Superior temporal gyrus (tissue), 1 donor: ENCODE measurements around the gene GPR61.

Experiments
- DNase-seq: peaks from one replicate; pipeline ENCODE4 v3.0.0-alpha.2; 2016; ENCODE audit errors: extremely low spot score

GPR61 gene

GRCh38 chr1:109508873-109509175 lies 30.8 kb upstream of the GPR61 start:
- DNase-seq = no peak

GRCh38 chr1:109509176-109510134 lies 30.2 kb upstream of the GPR61 start, which contains the start of gene AMIGO1:
AMIGO1 (minus strand) TSS chr1:109509727; CDS start chr1:109508912, 815 bp downstream.
- DNase-seq = no peak

- no peak for DNase-seq
Observed at GRCh38 chr1:109513110-109513710, 26.5 kb upstream of the GPR61 start.

- DNase-seq = no peak
Observed at GRCh38 chr1:109514846-109515245, 24.8 kb upstream of the GPR61 start.

GRCh38 chr1:109516872-109517271 lies 22.8 kb upstream of the GPR61 start:
- DNase-seq = no peak

GRCh38 chr1:109517337-109517736 lies 22.3 kb upstream of the GPR61 start:
- no peak for DNase-seq

- DNase-seq = no peak
Observed at GRCh38 chr1:109521002-109521951, 18.4 kb upstream of the GPR61 start.

GRCh38 chr1:109522026-109522425 lies 17.6 kb upstream of the GPR61 start:
- DNase-seq = no peak

GRCh38 chr1:109523706-109524105 lies 16.0 kb upstream of the GPR61 start:
- no peak for DNase-seq

GRCh38 chr1:109527098-109527811 lies 12.4 kb upstream of the GPR61 start:
- no peak for DNase-seq

GRCh38 chr1:109527846-109528695 lies 11.6 kb upstream of the GPR61 start:
- no peak for DNase-seq

GRCh38 chr1:109528712-109529111 lies 11.0 kb upstream of the GPR61 start:
- no peak for DNase-seq

GRCh38 chr1:109529881-109530456 lies 9.7 kb upstream of the GPR61 start:
- no peak for DNase-seq

- peak; percentile 54 for DNase-seq
Observed at GRCh38 chr1:109530457-109531087, 9.1 kb upstream of the GPR61 start.

GRCh38 chr1:109531380-109531779 lies 8.3 kb upstream of the GPR61 start:
- DNase-seq = no peak

GRCh38 chr1:109531826-109532364 lies 7.8 kb upstream of the GPR61 start:
- no peak for DNase-seq

GRCh38 chr1:109532365-109533136 lies 7.1 kb upstream of the GPR61 start:
- peak; percentile 93 for DNase-seq

- no peak for DNase-seq
Observed at GRCh38 chr1:109534307-109534858, 5.3 kb upstream of the GPR61 start.
